HG03175 (cell line): Measurements from ENCODE around the gene KCNK17.

Experiments used
- ATAC-seq: cut with Tn5 transposase; IDR thresholded peaks from one replicate; pipeline ENCODE4 v1.9.1; 2021; ENCODE audit warnings: mild to moderate bottlenecking, moderate library complexity; ENCODE audit not compliant: unreplicated experiment

KCNK17 gene

GRCh38 chr6:39338397-39338796, 24.2 kb upstream of the KCNK17 start:
- no peak for ATAC-seq

DNA sequence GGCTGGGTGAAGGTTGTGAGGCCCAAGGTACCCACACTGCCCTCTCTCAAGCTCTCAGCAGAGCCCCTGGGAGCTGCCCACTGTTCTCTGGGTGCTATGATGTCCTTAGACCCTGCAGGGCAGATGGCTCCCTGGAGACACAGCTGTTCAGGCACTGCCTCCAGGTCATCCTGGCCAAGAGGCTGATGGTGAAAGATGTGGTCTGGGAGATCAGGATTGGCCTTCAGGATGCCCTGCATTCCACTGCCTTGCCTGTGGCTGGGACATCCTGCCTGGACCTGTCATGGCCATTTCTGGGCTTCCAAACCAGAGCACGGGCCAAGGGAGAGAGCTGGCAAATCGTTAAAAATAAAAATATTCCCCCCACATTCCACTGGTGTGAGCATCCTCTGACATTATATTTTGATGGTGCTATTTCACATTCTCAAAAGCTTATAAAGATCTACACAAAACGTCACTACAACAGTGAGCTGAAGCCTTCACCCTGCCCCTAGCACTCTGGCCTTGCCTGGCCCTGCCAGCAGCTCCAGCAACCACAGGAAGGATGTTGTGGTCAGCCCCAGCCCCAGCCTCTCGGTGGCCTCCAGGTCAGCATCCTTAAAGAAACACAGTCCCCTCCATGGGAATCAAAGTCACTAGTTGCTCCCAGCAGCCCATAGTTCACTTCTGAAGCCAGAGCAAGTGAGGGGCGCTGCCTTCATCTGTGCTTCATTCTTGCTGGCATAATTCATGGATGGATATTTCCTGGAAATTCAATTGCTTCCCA, 21.7 kb upstream of the KCNK17 start:
- ATAC-seq = peak; percentile 75

GRCh38 chr6:39333644-39334438, 19.6 kb upstream of the KCNK17 start:
- no peak for ATAC-seq

DNA sequence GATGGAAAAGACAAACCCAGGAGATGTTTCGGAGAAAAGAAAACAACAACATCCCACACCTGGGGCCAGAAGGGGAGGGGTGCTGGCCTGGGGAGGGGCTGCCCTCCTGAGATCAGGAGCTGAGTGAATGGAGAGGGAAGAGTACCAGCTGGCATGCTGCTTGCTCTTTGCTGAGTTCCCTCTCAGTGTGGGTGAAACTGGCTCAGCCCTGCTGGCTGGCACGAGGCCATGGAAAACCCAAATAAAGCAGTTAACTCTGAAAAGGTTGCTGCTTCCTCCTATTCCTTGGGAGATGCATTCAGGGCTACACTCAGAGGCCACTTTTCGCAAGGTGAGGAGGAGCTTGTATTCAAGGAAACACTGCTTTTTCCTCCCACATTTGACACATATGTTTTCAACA, 16.3 kb upstream of the KCNK17 start:
- ATAC-seq = peak; percentile 15

DNA sequence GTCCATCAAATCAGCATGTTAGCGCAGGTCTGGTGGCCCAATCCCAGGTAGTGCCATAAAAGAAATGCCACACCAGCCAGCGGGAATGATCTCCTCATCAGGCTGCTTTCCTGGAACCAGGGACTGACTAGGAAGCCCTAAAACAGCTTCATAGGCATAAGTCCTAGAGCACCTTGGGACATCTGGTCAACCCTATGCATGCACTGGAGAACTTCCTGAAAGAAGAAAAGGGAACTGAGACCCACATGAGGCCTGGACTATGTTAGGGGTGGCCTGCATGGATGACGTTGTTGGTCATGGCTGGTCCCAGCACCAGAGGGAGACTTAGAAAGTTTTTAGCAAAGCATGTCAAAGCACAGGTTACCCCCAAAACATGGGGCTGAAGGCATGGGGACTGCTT, 15.8 kb upstream of the KCNK17 start:
- peak; percentile 87 for ATAC-seq

GRCh38 chr6:39328066-39328465, 13.8 kb upstream of the KCNK17 start:
- no peak for ATAC-seq

- no peak for ATAC-seq
Observed at GRCh38 chr6:39327507-39327906, 13.3 kb upstream of the KCNK17 start.

GRCh38 chr6:39322306-39322850, 8.2 kb upstream of the KCNK17 start, which contains the start of gene KCNK16:
KCNK16 (minus strand) TSS chr6:39322702; CDS start chr6:39322540, 162 bp downstream.
- no peak for ATAC-seq

- ATAC-seq = no peak
Observed at GRCh38 chr6:39321761-39322160, 7.5 kb upstream of the KCNK17 start.

DNA sequence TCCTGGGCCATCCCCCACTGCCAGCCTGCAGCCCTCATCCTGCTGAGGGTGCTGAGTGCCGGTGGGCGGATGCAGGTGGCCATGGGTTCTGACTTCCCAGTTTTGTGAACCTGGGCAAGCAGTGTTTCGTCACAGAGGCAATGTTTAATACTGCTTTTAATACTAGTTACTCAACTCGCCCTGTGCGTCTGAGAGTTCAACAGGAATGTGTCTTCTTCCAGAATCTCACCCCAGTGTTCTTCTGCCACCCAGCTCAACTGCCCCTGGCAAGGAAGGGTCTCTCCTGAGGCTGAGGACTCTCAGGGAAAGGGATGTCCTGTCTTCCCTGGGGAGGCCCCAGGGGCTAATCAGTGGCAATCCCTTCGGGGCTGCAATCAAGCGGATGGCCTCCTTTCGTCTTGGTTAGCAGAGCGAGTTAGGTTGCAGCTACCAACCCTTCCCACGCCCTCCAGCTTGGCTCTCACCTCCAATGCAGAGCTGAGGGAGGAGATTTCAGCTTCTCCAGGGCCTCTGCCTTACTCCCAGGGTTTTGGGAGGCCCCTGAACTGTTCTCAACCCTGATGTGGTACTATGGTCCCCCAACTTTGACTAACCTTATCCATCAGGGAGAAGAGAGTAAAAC, 6.3 kb upstream of the KCNK17 start:
- ATAC-seq = no peak

DNA sequence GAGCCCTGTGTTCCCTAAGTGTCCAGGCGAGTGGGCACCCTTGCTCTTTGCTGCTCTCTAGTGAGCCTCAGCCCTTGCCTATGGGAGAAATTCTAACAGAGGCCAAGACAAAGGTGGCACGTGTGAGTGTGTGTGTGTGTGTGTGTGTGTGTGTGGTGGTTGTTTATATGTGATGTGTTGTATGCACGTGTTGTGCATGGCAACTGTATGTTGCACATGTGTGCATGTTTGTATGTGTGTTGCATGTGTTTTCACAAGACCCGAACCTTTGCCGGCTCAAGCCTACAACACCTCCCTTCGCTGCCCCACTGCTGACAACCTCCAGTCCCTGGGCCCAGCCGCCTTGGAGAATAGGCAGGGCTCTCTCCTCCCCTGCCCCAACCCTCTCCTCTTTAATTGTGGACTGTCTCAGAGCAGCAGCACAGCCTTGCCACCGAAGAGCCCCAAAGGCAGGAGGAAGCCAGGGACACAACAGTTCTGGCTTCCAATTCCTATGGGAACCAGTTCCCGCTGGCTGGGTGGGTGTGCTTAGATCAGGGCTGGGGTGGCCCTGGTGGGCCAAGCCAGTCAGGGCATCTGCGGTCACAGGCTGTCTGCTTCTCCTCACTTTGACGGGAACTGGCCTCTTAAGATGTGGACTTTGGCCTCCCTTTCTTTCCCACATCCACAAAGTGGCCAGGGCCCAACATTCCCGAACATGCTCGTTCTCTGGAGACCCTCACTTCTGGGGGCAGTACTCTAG, 5.6 kb upstream of the KCNK17 start:
- no peak for ATAC-seq

- ATAC-seq = no peak
Observed at GRCh38 chr6:39317256-39317655, 3.0 kb upstream of the KCNK17 start.

- no peak for ATAC-seq
Observed at GRCh38 chr6:39313526-39314272, 520 bp downstream of the KCNK17 start.

DNA sequence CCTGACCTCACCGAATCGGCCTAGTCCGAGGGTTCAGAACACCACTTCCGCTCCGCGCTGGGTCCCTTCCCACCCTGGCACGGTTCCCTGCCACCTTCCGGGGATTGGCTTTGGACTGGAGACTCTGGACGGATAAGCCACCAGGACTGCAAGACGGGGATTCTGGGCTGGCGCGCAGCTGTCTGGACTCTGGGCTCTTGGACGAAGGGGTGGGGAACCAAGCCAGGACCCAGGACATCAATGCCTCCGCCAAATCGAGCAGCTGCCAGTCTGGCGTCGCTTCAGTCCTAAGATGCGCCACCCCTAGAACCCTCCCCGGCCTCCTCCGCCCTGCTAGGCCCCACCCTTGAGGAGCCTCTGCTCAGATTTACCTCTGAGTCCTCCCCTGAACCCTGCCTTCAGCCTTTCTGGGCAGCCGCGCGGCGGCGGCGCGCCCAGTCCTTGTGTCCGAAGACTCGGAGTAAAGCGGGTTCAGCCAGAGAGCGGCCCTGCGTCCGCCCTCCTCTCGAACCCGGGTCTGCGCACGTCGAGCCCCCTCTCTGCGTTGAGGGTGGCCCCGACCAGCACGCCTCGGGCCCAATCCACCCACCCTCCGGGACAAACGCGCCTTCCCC, 1.2 kb downstream of the KCNK17 start:
- ATAC-seq = no peak

GRCh38 chr6:39310542-39310941, 3.7 kb downstream of the KCNK17 start:
- no peak for ATAC-seq

GRCh38 chr6:39309942-39310531, 4.2 kb downstream of the KCNK17 start:
- no peak for ATAC-seq

- no peak for ATAC-seq
Observed at GRCh38 chr6:39307462-39307861, 6.8 kb downstream of the KCNK17 start.

GRCh38 chr6:39304951-39305350, 9.3 kb downstream of the KCNK17 start:
- ATAC-seq = no peak
